GM23338 (cell line): ENCODE data around the gene TNIP1. TPM values are rescaled to one million over a fixed set of nuclear protein-coding genes. Genes with fewer than 3 reads are reported as not detected.
A peak's percentile ranks its signal among the peaks of the same experiment; 100 is the strongest.

Experiments
- ATAC-seq: fragments of 200-7000 bp; cut with Tn5 transposase; 3 replicates; pipeline ENCODE4 v1.9.1; 2020
- DNase-seq: peaks from one replicate; pipeline ENCODE4 v3.0.0-alpha.2; 2015; ENCODE audit warnings: low spot score
- H2AFZ ChIP-seq: fragments of 200-600 bp; sonication (generic); 2 replicates; pipeline ENCODE4 v1.8.0; 2016; ENCODE audit warnings: antibody characterized with exemption, mild to moderate bottlenecking, moderate library complexity
- H3F3A ChIP-seq: fragments of 200-600 bp; sonication (generic); replicated peaks from 2 replicates; pipeline ENCODE4 v1.8.0; 2017; ENCODE audit warnings: antibody characterized with exemption, mixed run types, low read depth
- H3K27ac ChIP-seq: fragments of 200-600 bp; sonication (generic); 2 replicates; pipeline ENCODE4 v1.6.1; 2016; ENCODE audit warnings: low read depth
- H3K27me3 ChIP-seq: fragments of 200-600 bp; sonication (generic); 2 replicates; pipeline ENCODE4 v1.8.0; 2016; ENCODE audit warnings: mild to moderate bottlenecking, mixed run types, moderate library complexity; ENCODE audit not compliant: insufficient read depth
- H3K36me3 ChIP-seq: fragments of 200-600 bp; sonication (generic); 2 replicates; pipeline ENCODE4 v1.8.0; 2016; ENCODE audit warnings: mild to moderate bottlenecking; ENCODE audit not compliant: insufficient read depth
- H3K4me1 ChIP-seq: fragments of 200-600 bp; sonication (generic); 2 replicates; pipeline ENCODE4 v1.8.0; 2016; ENCODE audit warnings: mild to moderate bottlenecking, moderate library complexity; ENCODE audit not compliant: insufficient read depth
- H3K4me2 ChIP-seq: fragments of 200-600 bp; sonication (generic); 2 replicates; pipeline ENCODE4 v1.7.1; 2017; ENCODE audit warnings: mixed run types
- H3K4me3 ChIP-seq: fragments of 200-600 bp; sonication (generic); 2 replicates; pipeline ENCODE4 v1.6.1; 2016; ENCODE audit warnings: mixed run types
- H3K79me2 ChIP-seq: fragments of 200-600 bp; sonication (generic); replicated peaks from 2 replicates; pipeline ENCODE4 v1.8.0; 2017; ENCODE audit warnings: mild to moderate bottlenecking; ENCODE audit not compliant: insufficient read depth
- H3K9me2 ChIP-seq: fragments of 200-600 bp; sonication (generic); 2 replicates; pipeline ENCODE4 v1.8.0; 2017; ENCODE audit not compliant: insufficient read depth
- H4K20me1 ChIP-seq: fragments of 200-600 bp; sonication (generic); replicated peaks from 2 replicates; pipeline ENCODE4 v1.8.0; 2017; ENCODE audit warnings: mild to moderate bottlenecking; ENCODE audit not compliant: insufficient read depth
- H3K27ac Mint-ChIP-seq: 2 replicates; pipeline ENCODE4 v1.8.0; 2020; ENCODE audit warnings: inconsistent platforms, mild to moderate bottlenecking, moderate library complexity, mixed read lengths
- H3K27me3 Mint-ChIP-seq: 3 replicates; pipeline ENCODE4 v1.8.0; 2022; ENCODE audit warnings: low read depth, mild to moderate bottlenecking, moderate library complexity, mixed read lengths, inconsistent platforms; ENCODE audit not compliant: insufficient read depth, poor library complexity
- H3K36me3 Mint-ChIP-seq: 3 replicates; pipeline ENCODE4 v1.8.0; 2021; ENCODE audit warnings: low read depth, mild to moderate bottlenecking, inconsistent platforms, moderate library complexity, mixed read lengths
- H3K4me1 Mint-ChIP-seq: 3 replicates; pipeline ENCODE4 v1.8.0; 2020; ENCODE audit warnings: mild to moderate bottlenecking, inconsistent platforms, mixed read lengths
- H3K4me3 Mint-ChIP-seq: 3 replicates; pipeline ENCODE4 v1.8.0; 2021; ENCODE audit warnings: moderate library complexity, mild to moderate bottlenecking, inconsistent platforms, mixed read lengths
- H3K9me3 Mint-ChIP-seq: 3 replicates; pipeline ENCODE4 v1.8.0; 2020; ENCODE audit warnings: moderate library complexity, mild to moderate bottlenecking, inconsistent platforms, mixed read lengths
- CREB1 ChIP-seq: fragments of 250-450 bp; sonication (Bioruptor Pico); IDR thresholded peaks from 2 replicates; pipeline ENCODE4 v1.5.0; 2020; ENCODE audit warnings: low read depth, mild to moderate bottlenecking, moderate library complexity
- CTCF ChIP-seq, 2 experiments: fragments of 200-600 bp in 1 of 2; sonication (generic) in 1 of 2; conservative IDR thresholded peaks; 2 replicates each; pipeline versions ENCODE4 v1.5.1 to v1.6.1; 2016 to 2017; ENCODE audit warnings: antibody characterized with exemption in 2 of 2, low read depth in 2 of 2, mild to moderate bottlenecking in 2 of 2, moderate library complexity in 1 of 2
- ETS1 ChIP-seq: IDR thresholded peaks from 2 replicates; pipeline ENCODE4 v1.6.1; 2016; ENCODE audit warnings: antibody characterized with exemption
- EZH2 ChIP-seq: fragments of 200-600 bp; sonication (generic); IDR thresholded peaks from one replicate; pipeline ENCODE4 v1.8.0; 2017; ENCODE audit warnings: antibody characterized with exemption, mild to moderate bottlenecking, low read depth; ENCODE audit not compliant: unreplicated experiment
- EZH2phosphoT487 ChIP-seq: fragments of 200-600 bp; sonication (generic); IDR thresholded peaks from one replicate; pipeline ENCODE4 v1.8.1; 2018; ENCODE audit warnings: antibody characterized with exemption; ENCODE audit not compliant: unreplicated experiment
- JUNB ChIP-seq: IDR thresholded peaks from one replicate; pipeline ENCODE4 v1.6.1; 2016; ENCODE audit warnings: antibody characterized with exemption; ENCODE audit not compliant: unreplicated experiment
- NANOG ChIP-seq: IDR thresholded peaks from 2 replicates; pipeline ENCODE4 v1.6.1; 2016; ENCODE audit warnings: antibody characterized with exemption, borderline replicate concordance
- POLR2AphosphoS5 ChIP-seq: IDR thresholded peaks from 2 replicates; pipeline ENCODE4 v1.6.1; 2016; ENCODE audit warnings: antibody characterized with exemption, low read depth
- REST ChIP-seq: IDR thresholded peaks from one replicate; pipeline ENCODE4 v1.6.1; 2018; ENCODE audit warnings: antibody characterized with exemption; ENCODE audit not compliant: unreplicated experiment
- STAT1 ChIP-seq: IDR thresholded peaks from one replicate; pipeline ENCODE4 v1.6.1; 2016; ENCODE audit warnings: antibody characterized with exemption; ENCODE audit not compliant: unreplicated experiment
- ZNF114 ChIP-seq: fragments of 250-450 bp; sonication (Bioruptor Pico); IDR thresholded peaks from 2 replicates; pipeline ENCODE4 v1.5.0; 2020; ENCODE audit warnings: mild to moderate bottlenecking, moderate library complexity
- ZNF331 ChIP-seq: fragments of 250-450 bp; sonication (Bioruptor Pico); IDR thresholded peaks from 2 replicates; pipeline ENCODE4 v1.5.0; 2020; ENCODE audit warnings: low read depth, mild to moderate bottlenecking, moderate library complexity
- ZNF462 ChIP-seq: fragments of 250-450 bp; sonication (Bioruptor Pico); IDR thresholded peaks from 2 replicates; pipeline ENCODE4 v1.5.0; 2020; ENCODE audit warnings: mild to moderate bottlenecking, moderate library complexity
- polyA plus RNA-seq: library from polyadenylated mRNA; unstranded; fragments of >200 nt; fragmentation: Nextera tagmentation; extraction: Ambion mirVana; gene quantifications from 2 replicates; pipeline ENCODE4 v1.2.1, GENCODE V29; 2016
- total RNA-seq: library from RNA; depleted of rRNA; stranded (reverse); fragments of >200 nt; shearing (Covaris generic); gene quantifications from 2 replicates; pipeline ENCODE4 v1.2.3, GENCODE V29; 2014

Gene TNIP1
- total and polyA plus RNA-seq, 2 experiments from 2014 or later: 10.3 to 29.6 TPM

GRCh38 chr5:150987746-150988145 lies 93.1 kb downstream of the TNIP1 start:
- no peak overlapping the region for H3K4me2 ChIP-seq
- Mint-ChIP-seq H3K27ac (no peak overlapping the region), H3K9me3 (peaks cover 19% of the 10 kb centered on the region), H3K36me3 (peaks cover 4% of the 10 kb centered on the region; the same call in 2 of the 3 replicates), H3K27me3 (no peaks in the 10 kb centered on the region), H3K4me3 (no peak overlapping the region), H3K4me1 (no peaks in the 10 kb centered on the region)
- H3K27ac ChIP-seq: no peak overlapping the region
- ATAC-seq: no peak
- no peaks in the 10 kb centered on the region for H3K4me1 ChIP-seq
- H3K27me3 ChIP-seq: no peaks in the 10 kb centered on the region
- no peak overlapping the region for H3K4me3 ChIP-seq
- DNase-seq: no peak
- H2AFZ ChIP-seq: 0 out of 2 replicates have a peak overlapping the region, but pooled peaks have one; percentile 28
- H3K36me3 ChIP-seq: no peaks in the 10 kb centered on the region
- no peaks in the 10 kb centered on the region for H3F3A ChIP-seq
- no peaks in the 10 kb centered on the region for H3K79me2 ChIP-seq
- TF ChIP-seq JUNB (no peak), EZH2 (no peak), POLR2AphosphoS5 (no peak), CREB1 (no peak), ZNF462 (CRISPR knock-in tag) (no peak), NANOG (no peak), CTCF (conservative IDR thresholded peaks at IDR 0.05; ENCODE audit: low read depth in 2 of 2) (no peak), ZNF114 (CRISPR knock-in tag) (no peak), ZNF331 (no peak), STAT1 (no peak), REST (no peak), ETS1 (no peak), EZH2phosphoT487 (no peak)
- H3K9me2 ChIP-seq: no peaks in the 10 kb centered on the region
- H4K20me1 ChIP-seq: no peaks in the 10 kb centered on the region
